Caco-2 (cell line): ENCODE data around the gene SAMD4B. TPM values are rescaled to one million over a fixed set of nuclear protein-coding genes. Genes with fewer than 3 reads are reported as not detected.

Experiments used
- BruUV-seq: library from RNA; stranded (reverse); fragments of 400-500 nt; replicated peaks from 2 replicates; lab custom pipeline; 2021; lab: Mats Ljungman, UMichigan
- CTCF ChIA-PET: fragments of 300-600 bp; sonication (Branson Sonifier 250); formaldehyde crosslinking; loops from one replicate; lab custom pipeline; 2022; ENCODE audit warnings: antibody characterized with exemption; lab: Charles Lee
- POLR2A ChIA-PET: fragments of 300-600 bp; sonication (Branson Sonifier 250); formaldehyde crosslinking; loops from one replicate; lab custom pipeline; 2022; ENCODE audit warnings: antibody characterized with exemption; lab: Charles Lee
- DNase-seq, 2 experiments: peaks; one replicate each; pipeline versions ENCODE4 v3.0.0 to v3.0.0-alpha.2; 2020 to 2022
- H3K27me3 ChIP-seq: replicated peaks from 2 replicates; pipeline ENCODE4 v1.6.0; 2011; ENCODE audit warnings: low read length; ENCODE audit not compliant: control insufficient read depth, insufficient read depth
- H3K36me3 ChIP-seq: 2 replicates; pipeline ENCODE4 v1.5.1; 2011; ENCODE audit warnings: low read length; ENCODE audit not compliant: control insufficient read depth, insufficient read depth
- H3K4me1 ChIP-seq: fragments of 250-450 bp; sonication (Bioruptor Pico); 2 replicates; pipeline ENCODE4 v1.5.1; 2020; ENCODE audit warnings: mild to moderate bottlenecking
- H3K4me3 ChIP-seq: 2 replicates; pipeline ENCODE4 v1.5.1; 2011; ENCODE audit warnings: low read depth, mild to moderate bottlenecking, control low read depth, low read length
- H3K9me3 ChIP-seq: fragments of 250-450 bp; sonication (Bioruptor Pico); 2 replicates; pipeline ENCODE4 v1.5.1; 2020; ENCODE audit warnings: mild to moderate bottlenecking, moderate library complexity
- H3K27ac Mint-ChIP-seq: one replicate; pipeline ENCODE4 v1.8.0; 2022; ENCODE audit warnings: mixed read lengths; ENCODE audit not compliant: unreplicated experiment
- H3K27me3 Mint-ChIP-seq: one replicate; pipeline ENCODE4 v1.8.0; 2022; ENCODE audit warnings: mixed read lengths; ENCODE audit not compliant: insufficient read depth, unreplicated experiment
- H3K36me3 Mint-ChIP-seq: one replicate; pipeline ENCODE4 v1.8.0; 2022; ENCODE audit warnings: mild to moderate bottlenecking, mixed read lengths; ENCODE audit not compliant: insufficient read depth, unreplicated experiment
- H3K4me1 Mint-ChIP-seq: one replicate; pipeline ENCODE4 v1.8.0; 2022; ENCODE audit warnings: low read depth, mixed read lengths; ENCODE audit not compliant: unreplicated experiment
- H3K4me3 Mint-ChIP-seq: one replicate; pipeline ENCODE4 v1.8.0; 2022; ENCODE audit warnings: mild to moderate bottlenecking, moderate library complexity, mixed read lengths; ENCODE audit not compliant: unreplicated experiment
- H3K9me3 Mint-ChIP-seq: one replicate; pipeline ENCODE4 v1.8.0; 2022; ENCODE audit warnings: mixed read lengths; ENCODE audit not compliant: unreplicated experiment
- intact Hi-C: fragments of 100-400 bp; cut with micrococcal nuclease; formaldehyde crosslinking; loops from one replicate; pipeline ENCODE4 v1.10.0; 2022; ENCODE audit not compliant: unreplicated experiment
- total RNA-seq: library from RNA; stranded (reverse); gene quantifications from 2 replicates; pipeline ENCODE4 v1.2.3, GENCODE V29; 2022
- TF ChIP-seq, protein P1 (sequence below), 2 experiments: fragments of 200-600 bp in 1 of 2; IDR thresholded peaks; 1 replicate in 1 of 2; 2 replicates in 1 of 2; pipeline versions ENCODE4 v1.5.1 to v1.8.0; 2011 to 2022; ENCODE audit warnings: antibody characterized with exemption in 1 of 2, control low read depth in 1 of 2, inconsistent platforms in 1 of 2, low read depth in 1 of 2, low read length in 1 of 2, mild to moderate bottlenecking in 1 of 2, moderate library complexity in 1 of 2; ENCODE audit not compliant: insufficient read depth in 1 of 2, severe bottlenecking in 1 of 2, unreplicated experiment in 1 of 2

Gene SAMD4B
- total RNA-seq, 1 experiment from 2014 or later: 132 TPM

DNA sequence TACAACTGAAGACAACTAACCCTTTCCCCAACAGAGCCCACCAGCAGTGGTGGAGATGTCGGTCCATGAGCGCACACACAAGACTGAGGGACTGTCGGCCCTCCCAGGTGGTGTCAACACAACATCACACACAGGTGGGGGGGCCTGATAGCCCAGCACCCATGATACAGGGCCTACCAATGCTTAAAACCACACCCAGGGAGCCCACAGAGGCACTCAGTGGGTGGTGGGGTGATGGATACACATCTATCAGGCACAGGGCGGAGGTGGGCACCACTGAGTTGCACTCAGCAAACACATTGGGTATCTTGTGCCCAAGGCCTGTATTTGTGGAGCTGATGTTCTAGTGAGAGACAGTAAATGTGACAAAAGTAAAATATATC is 57.4 kb downstream of the SAMD4B start:
- TF ChIP-seq, protein P1, sequence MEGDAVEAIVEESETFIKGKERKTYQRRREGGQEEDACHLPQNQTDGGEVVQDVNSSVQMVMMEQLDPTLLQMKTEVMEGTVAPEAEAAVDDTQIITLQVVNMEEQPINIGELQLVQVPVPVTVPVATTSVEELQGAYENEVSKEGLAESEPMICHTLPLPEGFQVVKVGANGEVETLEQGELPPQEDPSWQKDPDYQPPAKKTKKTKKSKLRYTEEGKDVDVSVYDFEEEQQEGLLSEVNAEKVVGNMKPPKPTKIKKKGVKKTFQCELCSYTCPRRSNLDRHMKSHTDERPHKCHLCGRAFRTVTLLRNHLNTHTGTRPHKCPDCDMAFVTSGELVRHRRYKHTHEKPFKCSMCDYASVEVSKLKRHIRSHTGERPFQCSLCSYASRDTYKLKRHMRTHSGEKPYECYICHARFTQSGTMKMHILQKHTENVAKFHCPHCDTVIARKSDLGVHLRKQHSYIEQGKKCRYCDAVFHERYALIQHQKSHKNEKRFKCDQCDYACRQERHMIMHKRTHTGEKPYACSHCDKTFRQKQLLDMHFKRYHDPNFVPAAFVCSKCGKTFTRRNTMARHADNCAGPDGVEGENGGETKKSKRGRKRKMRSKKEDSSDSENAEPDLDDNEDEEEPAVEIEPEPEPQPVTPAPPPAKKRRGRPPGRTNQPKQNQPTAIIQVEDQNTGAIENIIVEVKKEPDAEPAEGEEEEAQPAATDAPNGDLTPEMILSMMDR (IDR thresholded peaks at IDR 0.05; ENCODE audit: insufficient read depth in 1 of 2, low read depth in 1 of 2, low read length in 1 of 2, severe bottlenecking in 1 of 2, unreplicated experiment in 1 of 2): no peak
- Histone ChIP-seq H3K9me3 (no peaks in the 10 kb centered on the region), H3K4me1 (peaks cover 59% of the 10 kb centered on the region), H3K36me3 (no peaks in the 10 kb centered on the region), H3K27me3 (no peaks in the 10 kb centered on the region), H3K4me3 (no peak overlapping the region)
- ChIA-PET POLR2A (interaction anchor here (0.5 to 2.3 kb wide), 3 partner anchors 9 to 1832 kb away, joined by 3 to 28 read pairs (median 5); partner anchors contain the start of genes MED29, PAF1 and RPS16), CTCF (interaction anchor here (2.8 kb wide), 1 partner anchor 12 kb away, joined by 52 read pairs; the partner anchor contains the start of gene PLEKHG2)
- Mint-ChIP-seq H3K9me3 (no peaks in the 10 kb centered on the region), H3K4me3 (peak overlapping the region; percentile 49), H3K27me3 (no peaks in the 10 kb centered on the region), H3K4me1 (peaks cover 34% of the 10 kb centered on the region), H3K36me3 (peaks cover 66% of the 10 kb centered on the region), H3K27ac (peak overlapping the region; percentile 84)
- intact Hi-C loops: loop anchor here (5.0 kb wide), 1 partner anchor 272 kb away; the partner anchor contains the start of gene PAK4
- no peak for DNase-seq
- BruUV-seq: no TSS peak

DNA sequence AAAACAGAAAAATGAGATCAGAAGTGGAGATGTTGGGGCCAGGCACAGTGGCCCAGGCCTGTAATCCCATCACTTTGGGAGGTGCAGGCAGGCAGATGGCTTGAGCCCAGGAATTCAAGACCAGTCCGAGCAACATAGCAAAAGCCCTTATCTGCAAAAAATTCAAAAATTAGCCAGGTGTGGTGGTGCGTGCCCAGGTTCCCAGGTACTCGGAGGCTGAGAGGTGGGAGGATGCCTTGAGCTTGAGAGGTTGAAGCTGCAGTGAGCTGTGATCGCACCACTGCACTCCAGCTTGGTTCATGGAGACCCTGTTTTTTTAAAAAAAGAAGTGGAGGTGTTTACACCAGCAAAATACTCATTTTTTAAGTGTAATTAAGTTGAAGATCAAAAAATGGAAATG is 57.8 kb downstream of the SAMD4B start:
- Histone ChIP-seq H3K27me3 (no peaks in the 10 kb centered on the region), H3K4me3 (no peak overlapping the region), H3K9me3 (no peaks in the 10 kb centered on the region), H3K4me1 (peaks cover 59% of the 10 kb centered on the region), H3K36me3 (no peaks in the 10 kb centered on the region)
- H3K4me1 Mint-ChIP-seq: peaks cover 34% of the 10 kb centered on the region
- DNase-seq: no peak
- no peaks in the 10 kb centered on the region for H3K27me3 Mint-ChIP-seq
- TF ChIP-seq, protein P1 (IDR thresholded peaks at IDR 0.05; ENCODE audit: insufficient read depth in 1 of 2, low read depth in 1 of 2, low read length in 1 of 2, severe bottlenecking in 1 of 2, unreplicated experiment in 1 of 2): no peak
- no TSS peak for BruUV-seq
- H3K4me3 Mint-ChIP-seq: no peak overlapping the region
- ChIA-PET CTCF (interaction anchor here (0.7 kb wide), 1 partner anchor 11 kb away, joined by 3 read pairs; no protein-coding TSS in a partner anchor), POLR2A (interaction anchor here (0.6 to 2.8 kb wide), 3 partner anchors 9 to 36 kb away, joined by 3 to 33 read pairs (median 5); partner anchors contain the start of genes MED29, PAF1 and RPS16)
- peaks cover 62% of the 10 kb centered on the region for H3K36me3 Mint-ChIP-seq
- H3K27ac Mint-ChIP-seq: peak overlapping the region; percentile 84
- no peaks in the 10 kb centered on the region for H3K9me3 Mint-ChIP-seq
- intact Hi-C loops: no loop called here

DNA sequence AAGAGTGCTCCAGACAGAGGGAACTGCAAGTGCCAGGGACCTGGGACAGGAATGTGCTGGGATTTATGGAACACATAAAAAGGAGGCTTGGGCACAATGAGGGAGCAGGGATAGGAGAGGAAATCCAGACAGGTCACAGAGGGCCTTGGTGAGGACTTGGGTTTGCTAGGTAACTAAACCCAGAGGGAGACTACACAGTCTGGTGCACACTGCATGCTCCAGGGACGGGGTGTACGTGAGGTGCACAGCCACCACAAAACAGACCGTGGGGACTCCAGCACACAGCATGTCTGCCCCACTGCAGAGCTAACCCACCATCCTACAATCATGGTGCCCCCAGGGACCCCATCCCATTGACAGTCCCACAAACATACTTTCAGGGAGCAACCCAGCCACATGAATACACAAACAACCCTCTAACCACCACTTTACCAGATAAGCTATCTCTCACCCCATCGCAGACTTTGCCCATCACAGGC is 58.9 kb downstream of the SAMD4B start:
- H3K4me1 ChIP-seq: peaks cover 59% of the 10 kb centered on the region
- no peaks in the 10 kb centered on the region for H3K27me3 Mint-ChIP-seq
- CTCF ChIA-PET: interaction anchor here (0.8 to 1.2 kb wide), 4 partner anchors 11 to 18 kb away, joined by 3 to 16 read pairs (median 4); partner anchors contain the start of gene PLEKHG2

More for the DNA sequence above, 58.9 kb downstream of the SAMD4B start:
- H3K4me3 ChIP-seq: no peak overlapping the region
- H3K27ac Mint-ChIP-seq: peak overlapping the region; percentile 84
- no peak for DNase-seq
- POLR2A ChIA-PET: interaction anchor here (0.5 to 2.8 kb wide), 7 partner anchors 8 to 63 kb away, joined by 3 to 33 read pairs (median 7); partner anchors contain the start of genes MED29, PAF1, RPS16 and SAMD4B
- H3K4me1 Mint-ChIP-seq: peaks cover 36% of the 10 kb centered on the region
- no peaks in the 10 kb centered on the region for H3K9me3 Mint-ChIP-seq
- peak overlapping the region; percentile 91 for H3K4me3 Mint-ChIP-seq
- no peaks in the 10 kb centered on the region for H3K36me3 ChIP-seq
- H3K9me3 ChIP-seq: no peaks in the 10 kb centered on the region
- H3K27me3 ChIP-seq: no peaks in the 10 kb centered on the region
- intact Hi-C loops: no loop called here
- peaks cover 54% of the 10 kb centered on the region for H3K36me3 Mint-ChIP-seq
- TF ChIP-seq, protein P1 (IDR thresholded peaks at IDR 0.05; ENCODE audit: insufficient read depth in 1 of 2, low read depth in 1 of 2, low read length in 1 of 2, severe bottlenecking in 1 of 2, unreplicated experiment in 1 of 2): no peak
- BruUV-seq: TSS peak; percentile 40
